ENCODE results near the gene WDR41. TPM values are rescaled to one million over a fixed set of nuclear protein-coding genes. Genes with fewer than 3 reads are reported as not detected.
"Not testable (repeated sequence)": the region's sequence is repeated elsewhere in the genome, so short reads cannot be mapped to it uniquely, and the experiment has no call there.

WDR41 gene, protein sequence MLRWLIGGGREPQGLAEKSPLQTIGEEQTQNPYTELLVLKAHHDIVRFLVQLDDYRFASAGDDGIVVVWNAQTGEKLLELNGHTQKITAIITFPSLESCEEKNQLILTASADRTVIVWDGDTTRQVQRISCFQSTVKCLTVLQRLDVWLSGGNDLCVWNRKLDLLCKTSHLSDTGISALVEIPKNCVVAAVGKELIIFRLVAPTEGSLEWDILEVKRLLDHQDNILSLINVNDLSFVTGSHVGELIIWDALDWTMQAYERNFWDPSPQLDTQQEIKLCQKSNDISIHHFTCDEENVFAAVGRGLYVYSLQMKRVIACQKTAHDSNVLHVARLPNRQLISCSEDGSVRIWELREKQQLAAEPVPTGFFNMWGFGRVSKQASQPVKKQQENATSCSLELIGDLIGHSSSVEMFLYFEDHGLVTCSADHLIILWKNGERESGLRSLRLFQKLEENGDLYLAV
- 67.9 and 85.1 TPM in 2 replicates for total RNA-seq (2014; rRNA removed; shearing (Covaris generic))

DNA sequence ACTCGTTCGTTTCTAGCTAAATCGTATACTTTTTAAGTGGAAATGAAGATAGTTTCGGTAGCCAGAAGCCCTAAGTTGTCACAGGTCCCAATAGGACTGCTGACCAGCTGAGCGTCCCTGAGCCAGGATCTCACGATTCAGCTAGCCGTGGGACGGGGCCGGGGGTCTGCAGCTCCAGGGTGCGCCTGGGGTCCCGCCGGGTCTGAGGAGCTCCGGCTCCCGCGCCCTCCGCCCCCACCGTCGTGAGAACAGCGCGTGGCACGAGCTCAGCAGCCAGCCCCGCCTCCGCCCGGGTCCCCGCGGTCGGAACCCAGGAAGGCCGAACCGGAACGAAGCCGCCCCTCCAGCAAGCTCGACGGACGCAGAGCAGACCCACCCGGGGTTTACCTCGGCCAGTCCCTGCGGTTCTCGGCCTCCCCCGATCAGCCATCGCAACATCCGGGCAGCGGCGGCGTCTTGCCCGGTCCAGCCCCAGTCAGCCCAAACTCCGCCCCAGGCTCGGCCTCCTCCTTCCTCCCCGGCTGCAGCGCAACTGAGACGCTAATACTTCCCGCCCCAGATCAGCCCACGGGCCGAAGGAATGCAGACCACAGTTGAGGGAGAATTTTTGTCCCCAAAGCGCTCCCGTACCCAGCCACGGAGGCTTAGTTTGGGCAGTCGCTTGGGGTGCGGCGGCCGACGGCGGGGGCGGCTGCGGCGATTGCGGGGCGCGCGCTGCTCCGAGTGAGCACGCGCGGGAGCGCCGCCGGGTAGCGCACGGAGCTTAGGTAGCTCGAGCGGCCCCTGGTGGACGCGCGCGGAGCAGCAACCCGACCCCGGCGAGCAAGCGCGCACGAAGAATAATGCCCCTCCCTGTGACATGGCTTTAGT is at the start of gene WDR41:
WDR41 (minus strand) TSS at position 534 of the 870 bp plus-strand sequence; CDS start at position 438, 96 bp downstream.
- peak within 1 kb of the TSS; percentile 79 for H3K4me3 ChIP-seq
- no peaks in the 10 kb centered on the region for H3K9me3 ChIP-seq (replicated peaks)
- H3K4me1 ChIP-seq: no peaks in the 10 kb centered on the region
- peaks cover 2% of the 10 kb centered on the region; the same call in 1 of the 2 replicates for H3K36me3 ChIP-seq
- peak within 1 kb of the TSS; percentile 80 for H3K27ac ChIP-seq
- DNase-seq: peak; percentile 95 to 96
- H3K27me3 ChIP-seq: no peaks in the 10 kb centered on the region

DNA sequence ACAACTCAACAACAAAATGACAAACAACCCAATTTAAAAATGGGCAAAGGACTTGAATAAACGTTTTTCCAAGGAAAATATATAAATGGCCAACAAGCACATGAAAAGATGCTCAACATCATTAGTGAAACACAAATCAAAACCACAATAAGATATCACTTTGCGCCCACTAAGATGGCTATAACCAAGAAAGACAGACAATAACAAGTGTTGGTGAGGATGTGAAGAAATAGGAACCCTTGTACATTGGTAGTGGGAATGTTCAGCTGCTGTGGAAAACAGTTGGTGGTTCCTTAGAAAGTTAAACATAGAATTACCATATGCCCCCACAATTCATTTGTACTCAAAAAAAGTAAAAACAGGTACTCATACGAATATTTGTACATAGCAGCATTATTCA is 39.2 kb upstream of the WDR41 start:
- Histone ChIP-seq H3K9me3 (replicated peaks) (no peaks in the 10 kb centered on the region; the same call in 1 of the 2 replicates), H3K27ac (no peak overlapping the region), H3K36me3 (no peaks in the 10 kb centered on the region), H3K4me3 (no peak overlapping the region), H3K4me1 (no peaks in the 10 kb centered on the region), H3K27me3 (no peaks in the 10 kb centered on the region)
- peak in 1 of 2 experiments; percentile 10 for DNase-seq

GRCh38 chr5:77518304-77518703 is 26.2 kb upstream of the WDR41 start:
- Histone ChIP-seq H3K4me3 (no peak overlapping the region), H3K27me3 (no peaks in the 10 kb centered on the region), H3K4me1 (no peaks in the 10 kb centered on the region), H3K9me3 (replicated peaks) (no peaks in the 10 kb centered on the region), H3K27ac (no peak overlapping the region), H3K36me3 (no peaks in the 10 kb centered on the region)
- peak in 1 of 2 experiments; percentile 72 for DNase-seq

- Histone ChIP-seq H3K4me3 (no peak overlapping the region), H3K9me3 (replicated peaks) (no peaks in the 10 kb centered on the region), H3K4me1 (no peaks in the 10 kb centered on the region), H3K36me3 (no peaks in the 10 kb centered on the region), H3K27me3 (no peaks in the 10 kb centered on the region), H3K27ac (no peak overlapping the region)
- no peak for DNase-seq
Observed at GRCh38 chr5:77514457-77514856, 22.3 kb upstream of the WDR41 start.

DNA sequence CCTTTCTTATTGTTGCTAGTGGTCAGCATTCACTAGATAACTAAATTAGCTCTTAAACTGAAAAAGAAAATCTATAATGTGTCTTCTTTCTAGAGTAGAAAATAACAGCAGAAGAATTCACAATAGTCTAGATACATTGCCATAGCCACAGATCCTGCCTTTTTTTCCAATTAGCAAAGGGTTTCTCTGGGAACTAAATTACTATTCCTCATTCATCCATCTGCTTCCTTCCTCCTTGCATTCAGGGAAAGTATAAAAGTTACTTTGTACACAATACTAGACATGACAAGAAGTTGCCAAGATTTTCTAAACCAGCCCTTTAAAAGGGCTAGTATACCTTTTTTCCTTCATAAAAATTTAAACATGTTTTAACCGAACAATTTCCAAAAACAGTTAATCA is 21.2 kb upstream of the WDR41 start:
- Histone ChIP-seq H3K27ac (no peak overlapping the region), H3K4me1 (no peaks in the 10 kb centered on the region), H3K27me3 (no peaks in the 10 kb centered on the region), H3K9me3 (replicated peaks) (no peaks in the 10 kb centered on the region), H3K36me3 (no peaks in the 10 kb centered on the region), H3K4me3 (no peak overlapping the region)
- no peak for DNase-seq

GRCh38 chr5:77501132-77501531 is 9.0 kb upstream of the WDR41 start:
- H3K4me1 ChIP-seq; H3K36me3 ChIP-seq; H3K9me3 ChIP-seq (replicated peaks); H3K4me3 ChIP-seq; H3K27me3 ChIP-seq; H3K27ac ChIP-seq; DNase-seq: not testable (repeated sequence)

DNA sequence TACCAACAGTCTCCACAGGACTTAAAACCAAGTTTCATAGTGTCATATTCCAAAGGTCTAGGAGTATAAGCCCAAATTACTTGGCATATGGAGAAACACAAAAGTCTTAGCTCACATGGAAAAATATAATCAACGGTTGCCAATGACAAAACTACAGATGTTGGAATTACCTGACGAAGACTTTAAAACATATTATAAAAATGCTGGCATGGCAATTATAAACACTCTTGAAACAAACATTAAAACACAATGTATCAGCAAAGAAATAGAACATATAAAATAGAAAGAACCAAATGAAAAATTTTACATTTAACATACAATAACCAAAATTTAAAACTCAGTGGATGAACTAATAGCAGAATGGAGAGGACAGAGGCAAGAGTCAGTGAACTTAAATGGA is 7.9 kb upstream of the WDR41 start:
- no peak for DNase-seq
- H3K9me3 ChIP-seq (replicated peaks): no peaks in the 10 kb centered on the region
- H3K27me3 ChIP-seq: no peaks in the 10 kb centered on the region
- no peak overlapping the region for H3K27ac ChIP-seq
- no peaks in the 10 kb centered on the region for H3K4me1 ChIP-seq
- H3K4me3 ChIP-seq: no peak overlapping the region
- H3K36me3 ChIP-seq: no peaks in the 10 kb centered on the region

- Histone ChIP-seq H3K9me3 (replicated peaks) (no peaks in the 10 kb centered on the region), H3K4me3 (no peak overlapping the region), H3K27me3 (no peaks in the 10 kb centered on the region), H3K36me3 (no peaks in the 10 kb centered on the region), H3K4me1 (no peaks in the 10 kb centered on the region), H3K27ac (no peak overlapping the region)
- DNase-seq: no peak
Observed at GRCh38 chr5:77499441-77499840, 7.3 kb upstream of the WDR41 start.

- Histone ChIP-seq H3K36me3 (no peaks in the 10 kb centered on the region), H3K4me3 (no peak overlapping the region), H3K9me3 (replicated peaks) (no peaks in the 10 kb centered on the region), H3K27me3 (no peaks in the 10 kb centered on the region), H3K4me1 (no peaks in the 10 kb centered on the region), H3K27ac (no peak overlapping the region)
- DNase-seq: no peak
Observed at GRCh38 chr5:77498952-77499351, 6.8 kb upstream of the WDR41 start.

DNA sequence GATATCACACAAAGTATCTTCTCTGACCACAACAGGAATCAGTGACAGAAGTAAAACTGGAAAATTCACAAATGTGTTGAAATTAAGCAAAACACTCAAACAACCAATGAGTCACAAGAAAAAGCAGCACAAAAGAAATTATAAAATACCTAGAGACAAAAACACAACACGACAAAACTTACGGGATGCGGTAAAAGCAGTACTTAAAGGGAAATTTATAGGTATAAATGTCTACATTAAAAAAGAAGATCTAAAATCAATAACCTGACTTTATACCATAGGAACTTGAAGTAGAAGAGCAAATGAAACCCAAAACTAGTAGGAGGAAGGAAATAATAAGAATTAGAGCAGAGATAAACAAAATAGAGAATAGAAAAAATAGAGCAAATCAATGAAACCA is 2.8 kb upstream of the WDR41 start:
- Histone ChIP-seq H3K27ac (no peak overlapping the region), H3K4me1 (no peaks in the 10 kb centered on the region), H3K36me3 (no peaks in the 10 kb centered on the region), H3K9me3 (replicated peaks) (no peaks in the 10 kb centered on the region), H3K27me3 (no peaks in the 10 kb centered on the region), H3K4me3 (no peak overlapping the region)
- no peak for DNase-seq

DNA sequence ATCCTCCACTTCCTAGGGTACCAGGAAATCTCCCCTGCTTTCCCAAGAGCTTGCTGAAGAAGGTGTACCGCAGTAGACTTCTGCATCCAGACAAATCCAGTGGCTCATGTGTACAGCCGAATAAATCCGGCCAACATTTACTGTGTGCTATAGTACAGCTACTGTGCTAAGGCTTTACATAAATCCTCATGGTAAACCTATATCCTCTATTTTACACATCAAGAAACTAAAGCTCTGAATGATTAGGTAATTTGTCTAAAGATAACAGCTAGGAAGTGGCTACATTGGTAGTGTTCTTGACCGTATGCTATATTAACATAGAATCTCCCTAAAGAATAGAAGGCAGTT is 511 bp upstream of the WDR41 start:
- Histone ChIP-seq H3K36me3 (peaks cover 2% of the 10 kb centered on the region; the same call in 1 of the 2 replicates), H3K27ac (no peak overlapping the region; the same call in 1 of the 2 replicates), H3K9me3 (replicated peaks) (no peaks in the 10 kb centered on the region), H3K4me1 (no peaks in the 10 kb centered on the region), H3K4me3 (peak overlapping the region; percentile 79), H3K27me3 (no peaks in the 10 kb centered on the region)
- DNase-seq: no peak

DNA sequence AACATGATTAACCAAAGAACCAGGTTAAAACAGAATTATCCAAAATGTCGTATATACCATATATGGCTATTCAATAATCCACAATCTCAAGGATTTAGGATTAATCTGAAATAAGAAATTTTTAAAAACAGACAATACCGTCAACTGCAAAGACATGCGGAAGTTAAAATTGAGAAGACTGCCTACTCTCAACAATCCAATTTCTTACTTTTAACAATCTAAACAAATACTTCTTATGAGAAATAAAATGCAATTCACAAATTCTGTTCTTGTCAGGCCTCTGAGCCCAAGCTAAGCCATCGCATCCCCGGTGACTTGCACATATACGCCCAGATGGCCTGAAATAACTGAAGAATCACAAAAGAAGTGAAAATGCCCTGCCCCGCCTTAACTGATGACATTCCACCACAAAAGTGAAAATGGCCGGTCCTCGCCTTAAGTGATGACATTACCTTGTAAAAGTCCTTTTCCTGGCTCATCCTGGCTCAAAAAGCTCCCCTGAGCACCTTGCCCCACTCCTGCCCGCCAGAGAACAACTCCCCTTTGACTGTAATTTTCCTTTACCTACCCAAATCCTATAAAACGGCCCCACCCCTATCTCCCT is 1.3 kb downstream of the WDR41 start:
- H3K36me3 ChIP-seq; H3K4me1 ChIP-seq; H3K27me3 ChIP-seq; H3K9me3 ChIP-seq (replicated peaks): not testable (repeated sequence)
- peak; percentile 25 to 30 for DNase-seq
- Histone ChIP-seq H3K4me3 (peak overlapping the region; percentile 79), H3K27ac (peak overlapping the region; percentile 80)

- DNase-seq: peak in 1 of 2 experiments; percentile 18
- peaks cover 29% of the 10 kb centered on the region for H3K36me3 ChIP-seq
- H3K27ac ChIP-seq: no peak overlapping the region; the same call in 1 of the 2 replicates
- H3K27me3 ChIP-seq: no peaks in the 10 kb centered on the region
- no peaks in the 10 kb centered on the region for H3K4me1 ChIP-seq
- H3K4me3 ChIP-seq: no peak overlapping the region
- no peaks in the 10 kb centered on the region for H3K9me3 ChIP-seq (replicated peaks)
Observed at GRCh38 chr5:77486344-77486962, 5.7 kb downstream of the WDR41 start.

DNA sequence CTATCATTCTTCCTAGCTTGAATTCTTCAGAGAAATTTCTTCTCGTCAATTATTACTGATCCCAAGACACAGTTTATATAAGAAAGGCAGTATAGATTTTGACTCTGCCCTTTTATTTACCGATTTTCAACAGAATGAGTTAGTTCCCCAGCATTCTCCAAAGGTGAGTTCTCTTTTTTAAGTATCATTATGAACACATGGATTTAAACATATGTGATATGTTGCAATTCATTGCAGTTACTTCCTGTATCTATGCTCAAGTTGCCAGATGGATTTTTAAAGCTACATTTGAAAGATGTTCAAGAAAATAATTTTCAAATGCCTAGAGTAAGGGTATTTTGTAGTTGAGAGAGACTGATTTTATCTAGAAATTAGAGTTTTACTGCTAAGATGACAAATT is 8.4 kb downstream of the WDR41 start:
- H3K27me3 ChIP-seq: no peaks in the 10 kb centered on the region
- no peak overlapping the region for H3K27ac ChIP-seq
- peaks cover 35% of the 10 kb centered on the region for H3K36me3 ChIP-seq
- DNase-seq: no peak
- no peaks in the 10 kb centered on the region for H3K4me1 ChIP-seq
- no peak overlapping the region for H3K4me3 ChIP-seq
- no peaks in the 10 kb centered on the region; the same call in 1 of the 2 replicates for H3K9me3 ChIP-seq (replicated peaks)

Data from SJCRH30 (cell line).